ENCODE results near the gene RARA.
"Not testable (repeated sequence)": the region's sequence is repeated elsewhere in the genome, so short reads cannot be mapped to it uniquely, and the experiment has no call there.

The RARA gene

GRCh38 chr17:40303708-40304551 lies 5.0 kb upstream of the RARA start:
- H3K4me3 ChIP-seq (ENCODE audit: low read depth, low read length), result no peak overlapping the region
- in situ Hi-C loops (cut with HindIII; ENCODE audit: low sequenced_read_pairs), result loop anchor here (5.0 kb wide), 2 partner anchors 48 to 113 kb away; partner anchors contain the start of gene TOP2A
- TF ChIP-seq, protein P1, sequence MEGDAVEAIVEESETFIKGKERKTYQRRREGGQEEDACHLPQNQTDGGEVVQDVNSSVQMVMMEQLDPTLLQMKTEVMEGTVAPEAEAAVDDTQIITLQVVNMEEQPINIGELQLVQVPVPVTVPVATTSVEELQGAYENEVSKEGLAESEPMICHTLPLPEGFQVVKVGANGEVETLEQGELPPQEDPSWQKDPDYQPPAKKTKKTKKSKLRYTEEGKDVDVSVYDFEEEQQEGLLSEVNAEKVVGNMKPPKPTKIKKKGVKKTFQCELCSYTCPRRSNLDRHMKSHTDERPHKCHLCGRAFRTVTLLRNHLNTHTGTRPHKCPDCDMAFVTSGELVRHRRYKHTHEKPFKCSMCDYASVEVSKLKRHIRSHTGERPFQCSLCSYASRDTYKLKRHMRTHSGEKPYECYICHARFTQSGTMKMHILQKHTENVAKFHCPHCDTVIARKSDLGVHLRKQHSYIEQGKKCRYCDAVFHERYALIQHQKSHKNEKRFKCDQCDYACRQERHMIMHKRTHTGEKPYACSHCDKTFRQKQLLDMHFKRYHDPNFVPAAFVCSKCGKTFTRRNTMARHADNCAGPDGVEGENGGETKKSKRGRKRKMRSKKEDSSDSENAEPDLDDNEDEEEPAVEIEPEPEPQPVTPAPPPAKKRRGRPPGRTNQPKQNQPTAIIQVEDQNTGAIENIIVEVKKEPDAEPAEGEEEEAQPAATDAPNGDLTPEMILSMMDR (IDR thresholded peaks at IDR 0.05; ENCODE audit: low read depth, low read length, missing control alignments), result no peak
- peak; percentile 66 for DNase-seq (ENCODE audit: low read depth)

DNA sequence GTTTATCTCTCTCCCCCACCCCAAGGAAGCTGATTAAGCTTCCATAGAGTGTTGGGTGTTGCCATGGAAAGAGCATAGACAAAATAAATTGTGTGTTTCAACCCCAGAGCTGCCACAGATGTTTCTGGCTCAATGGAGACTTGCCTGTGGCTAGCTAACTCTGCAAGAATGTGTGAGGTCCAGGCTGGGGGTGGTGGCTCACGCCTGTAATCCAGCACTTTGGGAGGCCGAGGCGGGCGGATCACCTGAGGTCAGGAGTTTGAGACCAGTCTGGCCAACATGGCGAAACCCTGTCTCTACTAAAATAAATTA lies 4.5 kb upstream of the RARA start:
- H3K4me3 ChIP-seq (ENCODE audit: low read depth, low read length), result not testable (repeated sequence)
- DNase-seq (ENCODE audit: low read depth), result peak; percentile 79
- in situ Hi-C loops (cut with HindIII; ENCODE audit: low sequenced_read_pairs), result loop anchor here (5.0 kb wide), 2 partner anchors 48 to 113 kb away; partner anchors contain the start of gene TOP2A

DNA sequence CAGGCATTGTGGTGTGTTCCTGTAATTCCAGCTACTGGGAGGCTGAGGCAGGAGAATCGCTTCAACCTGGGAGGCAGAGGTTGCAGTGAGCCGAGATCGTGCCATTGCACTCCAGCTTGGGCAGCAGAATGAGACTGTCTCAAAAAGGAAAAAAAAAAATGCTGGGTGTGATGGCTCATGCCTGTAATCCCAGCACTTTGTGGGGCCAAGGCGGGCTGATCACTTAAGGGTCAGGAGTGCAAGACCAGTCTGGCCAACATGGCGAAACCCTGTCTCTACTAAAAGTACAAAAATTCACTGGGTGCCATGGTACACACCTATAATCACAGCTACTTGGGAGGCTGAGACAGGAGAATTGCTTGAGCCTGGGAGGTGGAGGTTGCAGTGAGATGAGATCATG lies 4.1 kb upstream of the RARA start:
- in situ Hi-C loops (cut with HindIII; ENCODE audit: low sequenced_read_pairs), result loop anchor here (5.0 kb wide), 2 partner anchors 47 to 112 kb away; partner anchors contain the start of gene TOP2A
- DNase-seq (ENCODE audit: low read depth); H3K4me3 ChIP-seq (ENCODE audit: low read depth, low read length): not testable (repeated sequence)

- in situ Hi-C loops (cut with HindIII; ENCODE audit: low sequenced_read_pairs), result no loop called here
- TF ChIP-seq, protein P1 (IDR thresholded peaks at IDR 0.05; ENCODE audit: low read depth, low read length, missing control alignments), result no peak
- no peak overlapping the region for H3K4me3 ChIP-seq (ENCODE audit: low read depth, low read length)
- DNase-seq (ENCODE audit: low read depth), result no peak
These were observed 2.6 kb upstream of the RARA start for GRCh38 chr17:40306395-40306794.

GRCh38 chr17:40307001-40307730 lies 1.8 kb upstream of the RARA start:
- in situ Hi-C loops (cut with HindIII; ENCODE audit: low sequenced_read_pairs), result no loop called here
- no peak overlapping the region for H3K4me3 ChIP-seq (ENCODE audit: low read depth, low read length)
- TF ChIP-seq, protein P1 (IDR thresholded peaks at IDR 0.05; ENCODE audit: low read depth, low read length, missing control alignments), result no peak
- DNase-seq (ENCODE audit: low read depth), result no peak

GRCh38 chr17:40307740-40308239 lies 1.2 kb upstream of the RARA start:
- DNase-seq (ENCODE audit: low read depth), result no peak
- TF ChIP-seq, protein P1 (IDR thresholded peaks at IDR 0.05; ENCODE audit: low read depth, low read length, missing control alignments), result no peak
- in situ Hi-C loops (cut with HindIII; ENCODE audit: low sequenced_read_pairs), result no loop called here
- H3K4me3 ChIP-seq (ENCODE audit: low read depth, low read length), result no peak overlapping the region

- TF ChIP-seq, protein P1 (IDR thresholded peaks at IDR 0.05; ENCODE audit: low read depth, low read length, missing control alignments), result no peak
- no peak overlapping the region for H3K4me3 ChIP-seq (ENCODE audit: low read depth, low read length)
- in situ Hi-C loops (cut with HindIII; ENCODE audit: low sequenced_read_pairs), result no loop called here
- DNase-seq (ENCODE audit: low read depth), result no peak
These were observed 1.1 kb downstream of the RARA start for GRCh38 chr17:40309949-40310510.

Data from astrocyte of the cerebellum (primary cell).